B cell (primary cell): Measurements from ENCODE around the gene SYNE2. TPM values are rescaled to one million over a fixed set of nuclear protein-coding genes. Genes with fewer than 3 reads are reported as not detected.

Source experiments
- ATAC-seq: fragments of 200-7000 bp; cut with Tn5 transposase; one replicate; pipeline ENCODE4 v1.10.0; 2021; ENCODE audit warnings: low read depth, mild to moderate bottlenecking, moderate number of reproducible peaks, moderate library complexity
- CTCF ChIA-PET: fragments of 350-600 bp; sonication (Branson Sonifier 250); formaldehyde crosslinking; loops from one replicate; lab custom pipeline; 2021; ENCODE audit warnings: antibody characterized with exemption, inconsistent platforms; lab: Charles Lee
- POLR2A ChIA-PET: fragments of 350-600 bp; sonication (Branson Sonifier 250); formaldehyde crosslinking; loops from one replicate; lab custom pipeline; 2021; ENCODE audit warnings: antibody characterized with exemption; lab: Charles Lee
- DNase-seq: peaks from one replicate; pipeline ENCODE4 v3.0.0; 2013
- H2AFZ ChIP-seq: 2 replicates; pipeline ENCODE4 v1.6.1; 2012; ENCODE audit warnings: mild to moderate bottlenecking, low read depth, low read length; ENCODE audit not compliant: insufficient read depth, poor library complexity, severe bottlenecking
- H3K27ac ChIP-seq, 2 donors: 1 replicate in 1 of 2; 2 replicates in 1 of 2; pipeline ENCODE4 v1.5.1; 2012 to 2013; ENCODE audit warnings: low read length in 2 of 2, mild to moderate bottlenecking in 2 of 2, moderate library complexity in 1 of 2
- H3K27me3 ChIP-seq, 4 experiments: fragments of 200-600 bp in 1 of 4; sonication (generic) in 1 of 4; replicated peaks in 1 of 4; 1 replicate in 2 of 4; 2 replicates in 2 of 4; pipeline versions ENCODE4 v1.6.1 to v1.7.0; 2013 to 2016; ENCODE audit warnings: low read length in 3 of 4, mild to moderate bottlenecking in 2 of 4, mixed read lengths in 1 of 4, moderate library complexity in 1 of 4; ENCODE audit not compliant: insufficient read depth in 4 of 4, control insufficient read depth in 3 of 4; ENCODE audit errors: control extremely low read depth in 1 of 4
- H3K36me3 ChIP-seq, 2 experiments: replicated peaks in 1 of 2; 1 replicate in 1 of 2; 2 replicates in 1 of 2; pipeline versions ENCODE4 v1.6.1 to v1.7.1; 2013; ENCODE audit warnings: low read length in 1 of 2; ENCODE audit not compliant: insufficient read depth in 2 of 2, control insufficient read depth in 1 of 2; ENCODE audit errors: control extremely low read depth in 1 of 2, extremely low read depth in 1 of 2
- H3K4me1 ChIP-seq, 2 donors: fragments of 200-600 bp in 1 of 2; sonication (generic) in 1 of 2; 1 replicate in 1 of 2; 2 replicates in 1 of 2; pipeline versions ENCODE4 v1.5.1 to v1.6.1; 2013 to 2017; ENCODE audit warnings: low read length in 2 of 2; ENCODE audit not compliant: control insufficient read depth in 2 of 2, insufficient read depth in 2 of 2
- H3K4me2 ChIP-seq: replicated peaks from 2 replicates; pipeline ENCODE3; 2012; ENCODE audit warnings: mild to moderate bottlenecking, low read depth, low read length; ENCODE audit not compliant: poor library complexity, severe bottlenecking
- H3K4me3 ChIP-seq, 5 experiments: fragments of 200-600 bp in 1 of 5; sonication (generic) in 1 of 5; 1 replicate in 3 of 5; 2 replicates in 2 of 5; pipeline versions ENCODE4 v1.5.1 to v1.7.0; 2011 to 2016; ENCODE audit warnings: low read length in 4 of 5, mild to moderate bottlenecking in 4 of 5, low read depth in 2 of 5, control low read depth in 1 of 5, moderate library complexity in 1 of 5; ENCODE audit not compliant: insufficient read depth in 1 of 5; ENCODE audit errors: control extremely low read depth in 1 of 5, extremely low read depth in 1 of 5
- H3K79me2 ChIP-seq: fragments of 200-600 bp; sonication (generic); one replicate; pipeline ENCODE4 v1.6.0; 2016; ENCODE audit warnings: low read length; ENCODE audit not compliant: control insufficient read depth, insufficient read depth
- H3K9ac ChIP-seq: fragments of 200-600 bp; sonication (generic); 2 replicates; pipeline ENCODE4 v1.6.1; 2017; ENCODE audit warnings: mild to moderate bottlenecking, low read length, moderate library complexity
- H3K9me3 ChIP-seq, 3 donors: one replicate each; pipeline versions ENCODE4 v1.6.1 to v1.7.1; 2013; ENCODE audit warnings: low read length in 2 of 3; ENCODE audit not compliant: control insufficient read depth in 2 of 3, insufficient read depth in 1 of 3; ENCODE audit errors: control extremely low read depth in 1 of 3
- H4K20me1 ChIP-seq: 2 replicates; pipeline ENCODE4 v1.6.0; 2012; ENCODE audit warnings: mild to moderate bottlenecking, low read length; ENCODE audit not compliant: insufficient read depth, control insufficient read depth, poor library complexity, severe bottlenecking
- H3K27ac Mint-ChIP-seq: one replicate; pipeline ENCODE4 v1.8.0; 2021; ENCODE audit warnings: mixed read lengths
- H3K27me3 Mint-ChIP-seq: one replicate; pipeline ENCODE4 v1.8.0; 2021; ENCODE audit warnings: mixed read lengths
- H3K4me1 Mint-ChIP-seq: one replicate; pipeline ENCODE4 v1.8.0; 2021; ENCODE audit warnings: mixed read lengths
- H3K4me3 Mint-ChIP-seq: one replicate; pipeline ENCODE4 v1.8.0; 2021; ENCODE audit warnings: mixed read lengths
- H3K9me3 Mint-ChIP-seq: one replicate; pipeline ENCODE4 v1.8.0; 2022; ENCODE audit warnings: mixed read lengths; ENCODE audit not compliant: insufficient read depth
- EZH2 ChIP-seq: IDR thresholded peaks from 2 replicates; pipeline ENCODE4 v1.6.1; 2012; ENCODE audit warnings: borderline replicate concordance, low read depth, mild to moderate bottlenecking, moderate library complexity, low read length; ENCODE audit not compliant: insufficient read depth, poor library complexity, severe bottlenecking
- WGBS: methylation state at CpG from one replicate; pipeline ENCODE4 v1.1.5; 2013; ENCODE audit warnings: missing lambda C conversion rate; ENCODE audit not compliant: insufficient coverage; 5-methylcytosine and 5-hydroxymethylcytosine counted together
- intact Hi-C: fragments of 100-400 bp; cut with micrococcal nuclease; formaldehyde crosslinking; loops from one replicate; pipeline ENCODE4 v1.10.0; 2022
- polyA plus RNA-seq: library from polyadenylated mRNA; depleted of rRNA; stranded (reverse); fragments of >200 nt; gene quantifications from 2 replicates; pipeline ENCODE4 v1.2.3, GENCODE V29; 2012
- total RNA-seq, 2 donors: library from RNA; stranded (reverse); fragments of 120-200 nt in 1 of 2; gene quantifications; 1 replicate in 1 of 2; 2 replicates in 1 of 2; pipeline versions ENCODE4 v1.2.3 to v1.2.4, GENCODE V29; 2013 to 2022
- TF ChIP-seq, protein P1 (sequence below): fragments of 200-600 bp; IDR thresholded peaks from one replicate; pipeline ENCODE4 v1.8.0; 2022; ENCODE audit warnings: antibody characterized with exemption, mild to moderate bottlenecking

Gene SYNE2
- total and polyA plus RNA-seq, 2 donors (not counting 1 experiment from before 2014, with no cell fraction given) = 39.5 to 105 TPM

GRCh38 chr14:63928744-63929174 is 76.0 kb downstream of the SYNE2 start:
- no peaks in the 10 kb centered on the region for H3K36me3 ChIP-seq
- peaks cover 2% of the 10 kb centered on the region for H3K79me2 ChIP-seq
- H3K9ac ChIP-seq = no peak overlapping the region
- Mint-ChIP-seq H3K27me3 (no peaks in the 10 kb centered on the region), H3K4me1 (peaks cover 4% of the 10 kb centered on the region), H3K27ac (no peak overlapping the region), H3K4me3 (no peak overlapping the region), H3K9me3 (peaks cover 2% of the 10 kb centered on the region)
- H3K9me3 ChIP-seq = peaks cover 0 to 12% (median 0%) of the 10 kb centered on the region in 3 donors
- DNase-seq (no peak), ATAC-seq (no peak)
- H3K27ac ChIP-seq = no peak overlapping the region
- H3K4me3 ChIP-seq = no peak overlapping the region
- ChIA-PET CTCF (no interaction called here), POLR2A (no interaction called here)
- TF ChIP-seq, protein P1, sequence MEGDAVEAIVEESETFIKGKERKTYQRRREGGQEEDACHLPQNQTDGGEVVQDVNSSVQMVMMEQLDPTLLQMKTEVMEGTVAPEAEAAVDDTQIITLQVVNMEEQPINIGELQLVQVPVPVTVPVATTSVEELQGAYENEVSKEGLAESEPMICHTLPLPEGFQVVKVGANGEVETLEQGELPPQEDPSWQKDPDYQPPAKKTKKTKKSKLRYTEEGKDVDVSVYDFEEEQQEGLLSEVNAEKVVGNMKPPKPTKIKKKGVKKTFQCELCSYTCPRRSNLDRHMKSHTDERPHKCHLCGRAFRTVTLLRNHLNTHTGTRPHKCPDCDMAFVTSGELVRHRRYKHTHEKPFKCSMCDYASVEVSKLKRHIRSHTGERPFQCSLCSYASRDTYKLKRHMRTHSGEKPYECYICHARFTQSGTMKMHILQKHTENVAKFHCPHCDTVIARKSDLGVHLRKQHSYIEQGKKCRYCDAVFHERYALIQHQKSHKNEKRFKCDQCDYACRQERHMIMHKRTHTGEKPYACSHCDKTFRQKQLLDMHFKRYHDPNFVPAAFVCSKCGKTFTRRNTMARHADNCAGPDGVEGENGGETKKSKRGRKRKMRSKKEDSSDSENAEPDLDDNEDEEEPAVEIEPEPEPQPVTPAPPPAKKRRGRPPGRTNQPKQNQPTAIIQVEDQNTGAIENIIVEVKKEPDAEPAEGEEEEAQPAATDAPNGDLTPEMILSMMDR = no peak
- no peak for TF ChIP-seq EZH2
- no peak overlapping the region for H2AFZ ChIP-seq
- no peak overlapping the region for H3K4me2 ChIP-seq
- no peaks in the 10 kb centered on the region for H4K20me1 ChIP-seq
- 100% methylated on average over 2 of the region's 3 CpGs for WGBS
- no peaks in the 10 kb centered on the region for H3K4me1 ChIP-seq
- no peaks in the 10 kb centered on the region for H3K27me3 ChIP-seq
- intact Hi-C loops = no loop called here

- POLR2A ChIA-PET = no interaction called here
- no peak for DNase-seq
- no peak for ATAC-seq
- Mint-ChIP-seq H3K27ac (no peak overlapping the region), H3K9me3 (peaks cover 2% of the 10 kb centered on the region), H3K27me3 (no peaks in the 10 kb centered on the region), H3K4me3 (no peak overlapping the region), H3K4me1 (peaks cover 4% of the 10 kb centered on the region)
- no peak for TF ChIP-seq EZH2
- TF ChIP-seq, protein P1 = no peak
- WGBS = no CpG with 5 or more reads among the region's 3 CpGs
- no peak overlapping the region for H2AFZ ChIP-seq
- no peak overlapping the region for H3K4me3 ChIP-seq
- no peak overlapping the region for H3K27ac ChIP-seq
- H3K9me3 ChIP-seq = no peaks in the 10 kb centered on the region
- no peaks in the 10 kb centered on the region for H3K36me3 ChIP-seq
- H3K4me2 ChIP-seq = peak overlapping the region; percentile 11
- intact Hi-C loops = no loop called here
- H3K79me2 ChIP-seq = peaks cover 2% of the 10 kb centered on the region
- no peaks in the 10 kb centered on the region for H3K27me3 ChIP-seq
- CTCF ChIA-PET = no interaction called here
- H3K4me1 ChIP-seq = peaks cover 5% of the 10 kb centered on the region in 2 donors
- H3K9ac ChIP-seq = no peak overlapping the region
- H4K20me1 ChIP-seq = no peaks in the 10 kb centered on the region
Measured at GRCh38 chr14:63933110-63933509, 80.3 kb downstream of the SYNE2 start.
